Testis (tissue), 2 donors: Measurements from ENCODE around the gene PTGR2.

Source experiments
- POLR2A ChIP-seq: fragments of 450-650 bp; IDR thresholded peaks from one replicate; pipeline ENCODE4 v1.6.1; 2017; ENCODE audit warnings: antibody characterized with exemption, mild to moderate bottlenecking, moderate library complexity
- TF ChIP-seq, protein P1 (sequence below), 3 experiments: fragments of 450-650 bp in 2 of 3; fragments of 200-600 bp in 1 of 3; sonication (generic) in 1 of 3; IDR thresholded peaks; one replicate each; pipeline ENCODE4 v1.5.1; 2016 to 2019; ENCODE audit warnings: antibody characterized with exemption in 3 of 3, mild to moderate bottlenecking in 2 of 3, moderate library complexity in 1 of 3

GRCh38 chr14:73924337-73924736 is 72.7 kb downstream of the PTGR2 start:
- TF ChIP-seq, protein P1, sequence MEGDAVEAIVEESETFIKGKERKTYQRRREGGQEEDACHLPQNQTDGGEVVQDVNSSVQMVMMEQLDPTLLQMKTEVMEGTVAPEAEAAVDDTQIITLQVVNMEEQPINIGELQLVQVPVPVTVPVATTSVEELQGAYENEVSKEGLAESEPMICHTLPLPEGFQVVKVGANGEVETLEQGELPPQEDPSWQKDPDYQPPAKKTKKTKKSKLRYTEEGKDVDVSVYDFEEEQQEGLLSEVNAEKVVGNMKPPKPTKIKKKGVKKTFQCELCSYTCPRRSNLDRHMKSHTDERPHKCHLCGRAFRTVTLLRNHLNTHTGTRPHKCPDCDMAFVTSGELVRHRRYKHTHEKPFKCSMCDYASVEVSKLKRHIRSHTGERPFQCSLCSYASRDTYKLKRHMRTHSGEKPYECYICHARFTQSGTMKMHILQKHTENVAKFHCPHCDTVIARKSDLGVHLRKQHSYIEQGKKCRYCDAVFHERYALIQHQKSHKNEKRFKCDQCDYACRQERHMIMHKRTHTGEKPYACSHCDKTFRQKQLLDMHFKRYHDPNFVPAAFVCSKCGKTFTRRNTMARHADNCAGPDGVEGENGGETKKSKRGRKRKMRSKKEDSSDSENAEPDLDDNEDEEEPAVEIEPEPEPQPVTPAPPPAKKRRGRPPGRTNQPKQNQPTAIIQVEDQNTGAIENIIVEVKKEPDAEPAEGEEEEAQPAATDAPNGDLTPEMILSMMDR (IDR thresholded peaks at IDR 0.05): no peak
- TF ChIP-seq POLR2A: no peak
